Dermis microvascular lymphatic vessel endothelial cell (primary cell): ENCODE results near the gene TAS2R10. TPM values are rescaled to one million over a fixed set of nuclear protein-coding genes. Genes with fewer than 3 reads are reported as not detected.
A peak's percentile ranks its signal among the peaks of the same experiment; 100 is the strongest.
"Not testable (repeated sequence)": the region's sequence is repeated elsewhere in the genome, so short reads cannot be mapped to it uniquely, and the experiment has no call there.

Experiments used
- DNase-seq, 2 donors: peaks; one replicate each; pipeline versions ENCODE4 v3.0.0 to v3.0.0-alpha.2; 2010; ENCODE audit warnings: low read depth in 2 of 2
- total RNA-seq: library from RNA; depleted of rRNA; stranded (reverse); fragments of >200 nt; gene quantifications from 2 replicates; pipeline ENCODE4 v1.2.1, GENCODE V29; 2014

The TAS2R10 gene, protein sequence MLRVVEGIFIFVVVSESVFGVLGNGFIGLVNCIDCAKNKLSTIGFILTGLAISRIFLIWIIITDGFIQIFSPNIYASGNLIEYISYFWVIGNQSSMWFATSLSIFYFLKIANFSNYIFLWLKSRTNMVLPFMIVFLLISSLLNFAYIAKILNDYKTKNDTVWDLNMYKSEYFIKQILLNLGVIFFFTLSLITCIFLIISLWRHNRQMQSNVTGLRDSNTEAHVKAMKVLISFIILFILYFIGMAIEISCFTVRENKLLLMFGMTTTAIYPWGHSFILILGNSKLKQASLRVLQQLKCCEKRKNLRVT
- 0.13 and 0.51 TPM in 2 replicates for total RNA-seq

DNA sequence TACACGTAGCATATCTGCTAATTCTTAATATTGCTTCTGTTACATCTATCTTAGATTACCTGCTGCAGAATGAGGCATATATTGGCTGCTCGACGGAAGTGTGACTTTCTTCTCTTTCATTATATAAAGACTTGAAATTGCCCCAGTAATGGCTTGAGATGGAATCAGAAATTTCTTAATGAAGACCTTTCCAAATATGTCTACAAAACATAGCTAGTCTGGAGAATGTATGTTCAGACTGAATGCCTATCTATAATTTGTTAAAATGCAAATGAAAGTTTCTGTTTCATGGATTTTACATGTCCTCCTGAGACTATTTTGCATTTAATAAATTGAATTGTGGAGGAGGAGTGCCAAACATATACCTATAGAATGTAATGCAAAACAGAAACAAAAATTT, at the start of gene TAS2R10:
TAS2R10 (minus strand) TSS at position 101 of the 400 bp plus-strand sequence; CDS start at position 12, 89 bp downstream.
- no peak for DNase-seq

DNA sequence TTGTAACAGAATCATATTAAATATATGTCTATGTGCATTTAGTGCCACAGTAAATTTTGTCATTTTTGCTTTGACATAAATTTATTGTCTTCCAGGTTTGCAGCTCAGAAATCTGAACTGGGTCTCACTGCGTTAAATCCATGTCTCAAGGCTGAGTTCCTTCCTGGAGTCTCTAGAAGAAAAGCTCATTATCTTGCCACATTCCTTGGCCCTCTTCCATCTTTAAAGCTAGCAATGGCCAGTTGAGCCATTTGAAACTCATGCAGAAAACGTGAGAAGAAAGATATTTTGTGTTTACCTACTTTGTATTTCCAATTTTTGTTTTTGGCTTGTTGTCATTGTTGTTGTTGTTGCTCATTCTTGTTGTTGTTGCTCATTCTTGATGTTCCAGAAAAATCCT, 47.2 kb upstream of the TAS2R10 start:
- peak in 1 of 2 donors; percentile 13 for DNase-seq

DNA sequence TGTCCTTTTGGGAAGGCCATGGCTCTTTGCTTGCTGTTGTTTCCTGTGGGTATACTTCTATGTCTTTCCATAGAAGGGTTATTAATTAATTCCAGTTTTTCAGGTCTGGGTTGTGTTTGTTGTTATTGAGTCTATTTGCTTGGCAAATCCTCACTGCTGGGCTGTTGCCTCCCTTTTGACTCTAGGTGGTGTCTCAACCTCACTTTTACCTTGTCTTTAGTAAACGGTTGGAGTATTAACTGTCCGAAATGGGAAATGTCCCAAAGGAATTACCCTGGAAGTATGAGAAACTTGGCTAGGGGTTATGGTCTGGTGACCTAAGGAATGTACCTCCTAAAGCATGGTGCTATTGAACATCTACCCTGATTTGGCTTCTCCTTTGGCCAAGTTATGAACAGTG, 41.2 kb upstream of the TAS2R10 start:
- DNase-seq: no peak

- DNase-seq: no peak
Observed at GRCh38 chr12:10863512-10864218, 37.5 kb upstream of the TAS2R10 start.

DNA sequence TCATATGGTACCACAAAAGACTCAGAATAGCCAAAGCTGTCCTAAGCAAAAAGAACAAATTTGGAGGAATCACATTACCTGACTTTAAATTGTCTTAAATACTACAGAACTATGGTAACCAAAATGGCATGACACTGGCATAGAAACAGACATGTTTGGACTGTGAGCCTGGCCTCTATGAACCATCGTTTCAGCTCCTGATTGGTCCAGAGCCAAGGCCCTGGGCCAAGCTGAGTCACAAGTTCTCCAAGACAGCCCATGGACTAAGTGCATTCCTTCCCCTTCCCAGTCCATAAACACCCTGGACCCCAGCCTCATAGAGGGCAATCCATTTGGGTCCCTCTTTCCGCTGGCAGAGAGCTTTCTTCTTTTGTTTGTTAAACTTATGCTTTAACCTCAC, 35.2 kb upstream of the TAS2R10 start:
- DNase-seq: no peak

DNA sequence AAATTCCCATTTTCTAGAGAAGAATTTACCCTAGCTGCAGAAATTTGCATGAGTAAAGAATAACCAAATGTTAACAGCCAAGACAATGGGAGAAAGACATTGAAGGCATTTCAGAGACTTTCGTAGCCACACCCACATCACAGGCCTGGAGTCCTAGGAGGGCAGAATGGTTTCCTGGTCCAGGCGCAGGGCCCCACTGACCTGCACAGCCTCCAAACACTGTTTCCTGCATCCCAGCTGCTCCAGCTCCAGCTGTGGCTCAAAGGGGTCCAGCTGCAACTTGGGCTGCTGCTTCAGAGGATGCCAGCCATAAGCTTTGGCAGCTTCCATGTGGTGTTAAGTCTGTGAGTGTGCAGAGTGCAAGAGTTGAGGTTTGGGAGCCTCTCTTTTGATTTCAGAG, 29.6 kb upstream of the TAS2R10 start:
- DNase-seq: no peak

GRCh38 chr12:10853776-10854175, 27.6 kb upstream of the TAS2R10 start:
- DNase-seq: no peak

DNA sequence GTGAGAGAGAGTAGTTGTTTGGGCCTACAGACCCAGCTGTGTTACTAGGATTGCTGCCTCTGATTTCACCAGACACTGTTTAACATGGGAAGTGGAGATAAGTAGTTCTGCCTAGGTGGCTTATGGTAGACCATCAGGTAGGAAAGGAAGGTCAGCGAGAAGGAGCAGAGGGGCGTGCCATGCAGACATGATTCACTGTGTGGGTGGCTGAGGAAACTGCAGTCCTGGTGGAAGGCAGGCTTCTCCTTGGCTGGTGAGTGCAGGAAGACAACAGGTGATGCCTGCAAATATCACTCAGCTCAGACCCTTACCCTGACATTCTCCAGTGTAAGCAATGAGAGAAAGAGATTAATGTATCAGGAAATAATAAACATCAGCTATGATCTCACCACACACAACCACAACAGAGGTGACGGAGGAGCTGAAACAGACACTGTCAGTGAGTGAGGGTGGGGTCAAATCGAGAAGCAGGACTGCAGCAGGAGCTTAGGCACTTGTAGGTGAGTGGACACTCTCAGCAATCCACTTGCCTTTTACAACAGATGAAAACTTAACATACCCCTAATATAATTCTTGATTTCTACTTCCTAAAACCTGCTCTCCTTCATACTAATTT, 25.2 kb upstream of the TAS2R10 start:
- no peak for DNase-seq

GRCh38 chr12:10849425-10849878, 23.3 kb upstream of the TAS2R10 start, which contains the start of gene PRR4:
PRR4 (minus strand) TSS chr12:10849475; CDS start chr12:10849437, 38 bp downstream.
- DNase-seq: no peak

DNA sequence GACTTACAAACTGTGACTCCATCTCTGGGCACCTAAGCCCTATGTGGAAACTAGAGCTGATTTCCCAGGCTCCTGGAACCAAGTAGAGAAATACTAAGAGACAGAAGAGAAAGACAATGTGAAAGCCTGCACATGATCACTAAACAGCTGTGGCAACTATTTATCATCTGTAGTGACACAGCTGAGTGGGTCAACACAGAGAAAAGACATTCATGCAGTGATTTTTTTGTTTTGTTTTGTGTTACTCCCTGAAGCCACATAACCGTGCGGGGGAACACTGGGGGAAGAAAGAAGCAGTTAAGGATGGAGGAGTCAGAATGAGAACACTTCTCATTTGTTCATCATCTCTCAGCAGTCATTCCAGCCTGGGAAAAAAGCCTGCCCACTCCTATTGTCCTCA, 21.6 kb upstream of the TAS2R10 start:
- DNase-seq: no peak

DNA sequence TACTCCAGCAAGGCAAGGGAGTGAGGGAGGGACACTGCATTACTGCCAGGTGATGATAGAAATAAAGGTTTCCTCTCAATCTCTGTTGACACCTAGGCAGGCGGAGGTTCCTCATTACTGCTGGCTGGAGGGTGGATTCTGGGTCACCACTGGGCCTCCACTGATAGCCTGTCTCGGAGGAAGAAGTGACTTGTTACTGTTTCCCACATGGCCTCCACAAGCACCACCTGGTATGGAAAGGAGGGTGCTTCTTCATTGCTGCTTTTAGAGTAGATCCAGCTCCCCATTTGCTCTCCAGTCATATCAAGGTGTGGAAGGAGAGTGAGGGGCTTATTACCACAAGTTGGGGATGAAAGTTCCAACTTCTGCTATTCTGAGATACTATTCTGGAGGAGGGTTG, 16.7 kb upstream of the TAS2R10 start:
- no peak for DNase-seq

DNA sequence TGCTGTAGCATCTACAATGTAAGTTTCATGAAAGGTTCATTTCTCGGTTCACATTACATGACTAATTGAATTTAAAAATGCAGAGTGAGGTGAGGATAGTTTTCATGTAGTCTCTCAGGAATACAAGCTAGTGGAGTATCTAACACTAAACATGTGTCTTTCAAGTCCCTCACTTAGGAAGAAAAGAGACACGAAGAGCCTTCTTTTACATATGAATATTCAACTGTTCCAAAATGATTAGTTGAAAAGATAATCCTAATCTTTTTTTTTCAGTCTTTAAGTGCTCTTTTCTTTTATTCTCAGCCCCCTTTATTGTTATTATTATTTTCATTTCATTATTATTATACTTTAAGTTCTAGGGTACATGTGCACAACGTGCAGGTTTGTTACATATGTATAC, 12.3 kb upstream of the TAS2R10 start:
- no peak for DNase-seq

DNA sequence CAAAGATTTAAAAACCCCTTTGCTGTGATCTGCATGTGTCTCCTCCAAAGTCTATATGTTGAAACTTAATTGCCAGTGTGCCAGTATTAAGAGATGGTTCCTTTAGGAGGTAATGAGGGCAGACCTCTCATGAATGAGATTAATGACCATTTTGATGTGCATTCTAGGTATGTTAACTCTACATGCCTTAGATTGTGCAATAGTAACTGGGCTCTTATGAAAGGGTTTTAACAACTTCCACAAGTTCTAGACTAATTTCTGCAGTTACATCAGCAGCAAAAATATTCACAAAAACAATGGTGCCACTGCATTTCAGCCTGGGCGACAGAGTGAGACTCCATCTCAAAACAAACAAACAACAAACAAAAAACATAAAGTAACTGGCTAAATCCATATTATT, 3.8 kb upstream of the TAS2R10 start:
- DNase-seq: no peak

GRCh38 chr12:10824957-10825356, 1.2 kb downstream of the TAS2R10 start:
- DNase-seq: no peak

GRCh38 chr12:10811883-10812536, 14.1 kb downstream of the TAS2R10 start:
- DNase-seq: no peak

- no peak for DNase-seq
Observed at GRCh38 chr12:10810068-10810467, 16.1 kb downstream of the TAS2R10 start, which contains the start of gene TAS2R9. TAS2R9 (minus strand) TSS chr12:10810168; CDS start chr12:10810075, 93 bp downstream.

DNA sequence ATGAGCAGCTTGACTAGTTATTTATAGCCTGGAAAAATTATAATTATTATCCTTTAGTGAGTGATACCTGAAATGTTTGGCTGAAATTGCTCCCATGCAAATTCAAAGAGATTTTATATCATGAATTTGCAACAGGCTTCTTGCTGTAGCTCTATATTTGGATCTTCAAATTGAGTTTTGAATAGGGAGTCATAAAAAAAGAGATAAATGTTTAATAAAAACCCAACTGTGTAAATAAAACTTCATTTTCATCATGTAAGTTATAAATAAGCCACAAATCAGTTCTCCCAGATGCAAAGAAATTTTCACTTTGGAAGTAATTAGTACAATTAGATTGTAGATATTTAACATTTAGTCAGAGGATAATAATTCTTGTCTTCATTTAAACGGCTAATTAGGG, 19.0 kb downstream of the TAS2R10 start, which contains the start of gene TAS2R8:
TAS2R8 (minus strand) TSS at position 101 of the 400 bp plus-strand sequence. CDS start 306 bp downstream, outside the sequence.
- no peak for DNase-seq

DNA sequence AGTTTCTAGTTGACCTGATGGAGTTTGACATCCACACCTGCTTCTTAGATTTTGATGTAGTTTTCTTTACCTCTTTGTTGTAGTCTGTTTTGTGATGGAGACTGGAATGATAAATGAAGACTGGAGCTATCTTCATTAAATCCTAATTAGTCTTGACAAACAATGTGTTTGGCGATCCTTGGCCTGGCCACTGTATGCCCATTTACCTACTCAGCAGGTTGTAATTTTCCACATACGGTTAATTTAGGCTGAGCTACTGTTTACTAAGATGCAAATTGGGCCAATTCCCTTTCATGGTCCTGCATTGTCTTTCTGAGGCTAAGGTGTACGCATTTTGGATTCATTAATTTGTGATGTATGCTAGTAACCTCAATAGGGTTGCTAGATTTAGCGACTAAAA, 23.6 kb downstream of the TAS2R10 start, which contains the start of gene TAS2R7:
TAS2R7 (minus strand) TSS at position 41 of the 400 bp plus-strand sequence. CDS start 57 bp downstream, outside the sequence.
- no peak for DNase-seq

DNA sequence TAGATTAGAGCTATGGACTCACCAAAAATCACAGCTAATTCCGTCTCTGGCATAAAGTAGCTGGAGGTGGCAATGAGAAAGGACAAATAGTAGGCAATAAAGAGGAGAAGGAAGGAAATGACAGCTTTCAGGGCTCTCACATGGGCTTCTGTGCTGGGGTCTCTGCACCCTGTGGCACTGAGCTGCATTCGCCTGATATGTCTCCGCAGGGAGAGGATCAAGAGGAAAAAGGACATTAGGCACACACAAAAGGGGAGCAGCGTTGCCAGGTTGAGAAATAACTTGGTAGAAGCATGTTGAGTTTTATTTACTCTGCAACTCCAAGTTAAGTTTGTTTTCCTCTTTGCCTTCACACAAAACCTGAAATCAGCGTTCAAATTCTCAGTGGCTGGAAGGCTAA, 24.4 kb downstream of the TAS2R10 start:
- no peak for DNase-seq

GRCh38 chr12:10794222-10794621, 31.9 kb downstream of the TAS2R10 start:
- no peak for DNase-seq

- DNase-seq: not testable (repeated sequence)
Observed at GRCh38 chr12:10791769-10792168, 34.4 kb downstream of the TAS2R10 start.
